HL-60 (cell line): Measurements from ENCODE around the gene STIP1.

Source experiments
- GABPA ChIP-seq: IDR thresholded peaks from 2 replicates; pipeline ENCODE4 v1.6.1; 2012; ENCODE audit warnings: low read depth
- POLR2AphosphoS5 ChIP-seq: IDR thresholded peaks from 2 replicates; pipeline ENCODE4 v1.6.1; 2012; ENCODE audit warnings: low read depth
- SPI1 ChIP-seq: IDR thresholded peaks from 2 replicates; pipeline ENCODE4 v1.6.1; 2012; ENCODE audit warnings: low read depth, mild to moderate bottlenecking, borderline replicate concordance
- TF ChIP-seq, protein P1 (sequence below): IDR thresholded peaks from one replicate; pipeline ENCODE4 v1.5.1; 2011; ENCODE audit warnings: low read length, control low read depth, inconsistent platforms; ENCODE audit not compliant: insufficient read depth
- TF ChIP-seq, protein P2 (sequence below): IDR thresholded peaks from 2 replicates; pipeline ENCODE4 v1.6.1; 2012; ENCODE audit warnings: low read depth; ENCODE audit not compliant: insufficient replicate concordance

DNA sequence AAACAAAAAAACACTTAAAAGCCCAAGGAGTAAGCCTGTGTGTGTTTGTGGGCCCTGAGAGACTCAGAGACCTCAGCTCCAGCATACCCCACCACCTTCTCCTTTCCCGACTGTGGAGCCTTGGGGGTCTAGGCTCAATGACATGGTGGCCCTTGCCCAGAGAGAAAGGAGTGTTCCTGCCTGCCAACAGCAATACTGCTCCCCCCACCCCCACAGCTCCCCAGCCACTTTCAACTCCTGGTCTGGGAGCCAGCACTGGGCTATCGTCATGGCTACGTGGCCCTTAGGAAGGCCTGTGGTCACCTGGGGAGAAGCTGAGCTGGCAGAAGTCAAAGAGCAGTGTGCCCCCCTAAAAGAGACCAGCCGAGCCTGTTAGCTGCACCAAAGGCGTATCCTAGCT lies 58.1 kb downstream of the STIP1 start:
- TF ChIP-seq, protein P1, sequence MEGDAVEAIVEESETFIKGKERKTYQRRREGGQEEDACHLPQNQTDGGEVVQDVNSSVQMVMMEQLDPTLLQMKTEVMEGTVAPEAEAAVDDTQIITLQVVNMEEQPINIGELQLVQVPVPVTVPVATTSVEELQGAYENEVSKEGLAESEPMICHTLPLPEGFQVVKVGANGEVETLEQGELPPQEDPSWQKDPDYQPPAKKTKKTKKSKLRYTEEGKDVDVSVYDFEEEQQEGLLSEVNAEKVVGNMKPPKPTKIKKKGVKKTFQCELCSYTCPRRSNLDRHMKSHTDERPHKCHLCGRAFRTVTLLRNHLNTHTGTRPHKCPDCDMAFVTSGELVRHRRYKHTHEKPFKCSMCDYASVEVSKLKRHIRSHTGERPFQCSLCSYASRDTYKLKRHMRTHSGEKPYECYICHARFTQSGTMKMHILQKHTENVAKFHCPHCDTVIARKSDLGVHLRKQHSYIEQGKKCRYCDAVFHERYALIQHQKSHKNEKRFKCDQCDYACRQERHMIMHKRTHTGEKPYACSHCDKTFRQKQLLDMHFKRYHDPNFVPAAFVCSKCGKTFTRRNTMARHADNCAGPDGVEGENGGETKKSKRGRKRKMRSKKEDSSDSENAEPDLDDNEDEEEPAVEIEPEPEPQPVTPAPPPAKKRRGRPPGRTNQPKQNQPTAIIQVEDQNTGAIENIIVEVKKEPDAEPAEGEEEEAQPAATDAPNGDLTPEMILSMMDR: no peak
- TF ChIP-seq POLR2AphosphoS5: no peak; the same call in 1 of the 2 replicates
- no peak for TF ChIP-seq GABPA
- TF ChIP-seq, protein P2, sequence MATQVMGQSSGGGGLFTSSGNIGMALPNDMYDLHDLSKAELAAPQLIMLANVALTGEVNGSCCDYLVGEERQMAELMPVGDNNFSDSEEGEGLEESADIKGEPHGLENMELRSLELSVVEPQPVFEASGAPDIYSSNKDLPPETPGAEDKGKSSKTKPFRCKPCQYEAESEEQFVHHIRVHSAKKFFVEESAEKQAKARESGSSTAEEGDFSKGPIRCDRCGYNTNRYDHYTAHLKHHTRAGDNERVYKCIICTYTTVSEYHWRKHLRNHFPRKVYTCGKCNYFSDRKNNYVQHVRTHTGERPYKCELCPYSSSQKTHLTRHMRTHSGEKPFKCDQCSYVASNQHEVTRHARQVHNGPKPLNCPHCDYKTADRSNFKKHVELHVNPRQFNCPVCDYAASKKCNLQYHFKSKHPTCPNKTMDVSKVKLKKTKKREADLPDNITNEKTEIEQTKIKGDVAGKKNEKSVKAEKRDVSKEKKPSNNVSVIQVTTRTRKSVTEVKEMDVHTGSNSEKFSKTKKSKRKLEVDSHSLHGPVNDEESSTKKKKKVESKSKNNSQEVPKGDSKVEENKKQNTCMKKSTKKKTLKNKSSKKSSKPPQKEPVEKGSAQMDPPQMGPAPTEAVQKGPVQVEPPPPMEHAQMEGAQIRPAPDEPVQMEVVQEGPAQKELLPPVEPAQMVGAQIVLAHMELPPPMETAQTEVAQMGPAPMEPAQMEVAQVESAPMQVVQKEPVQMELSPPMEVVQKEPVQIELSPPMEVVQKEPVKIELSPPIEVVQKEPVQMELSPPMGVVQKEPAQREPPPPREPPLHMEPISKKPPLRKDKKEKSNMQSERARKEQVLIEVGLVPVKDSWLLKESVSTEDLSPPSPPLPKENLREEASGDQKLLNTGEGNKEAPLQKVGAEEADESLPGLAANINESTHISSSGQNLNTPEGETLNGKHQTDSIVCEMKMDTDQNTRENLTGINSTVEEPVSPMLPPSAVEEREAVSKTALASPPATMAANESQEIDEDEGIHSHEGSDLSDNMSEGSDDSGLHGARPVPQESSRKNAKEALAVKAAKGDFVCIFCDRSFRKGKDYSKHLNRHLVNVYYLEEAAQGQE: no peak
- TF ChIP-seq SPI1: no peak
